ENCODE data around the gene SEPTIN2. TPM values are rescaled to one million over a fixed set of nuclear protein-coding genes. Genes with fewer than 3 reads are reported as not detected.
A peak's percentile ranks its signal among the peaks of the same experiment; 100 is the strongest.
"Not testable (repeated sequence)": the region's sequence is repeated elsewhere in the genome, so short reads cannot be mapped to it uniquely, and the experiment has no call there.

The SEPTIN2 gene
- total RNA-seq, 1 donor from 2014 or later: 366 TPM

DNA sequence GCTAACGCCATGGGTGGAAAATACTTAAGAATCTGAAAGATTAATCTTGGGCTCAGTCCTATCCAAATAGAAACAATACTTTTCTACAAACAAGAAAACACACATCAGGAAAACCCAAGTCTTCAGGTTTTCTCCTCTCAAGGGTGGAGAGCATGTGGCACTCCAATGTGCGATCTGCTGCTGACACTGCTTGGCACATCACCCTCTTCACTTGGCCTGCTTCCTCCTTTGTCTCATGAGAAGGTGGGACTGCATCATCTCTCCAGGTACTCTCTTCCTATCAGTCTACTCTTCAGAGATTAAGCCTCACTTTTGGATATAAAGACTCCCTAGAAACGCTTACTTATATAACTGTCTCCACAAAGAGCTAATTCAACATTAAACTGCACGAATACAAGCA is 26.7 kb upstream of the SEPTIN2 start:
- DNase-seq (ENCODE audit: low read depth): no peak

GRCh38 chr2:241289597-241289996 is 26.1 kb upstream of the SEPTIN2 start:
- no peak overlapping the region for H3K4me3 ChIP-seq (ENCODE audit: low read depth, low read length)
- DNase-seq (ENCODE audit: low read depth): no peak
- TF ChIP-seq, protein P1, sequence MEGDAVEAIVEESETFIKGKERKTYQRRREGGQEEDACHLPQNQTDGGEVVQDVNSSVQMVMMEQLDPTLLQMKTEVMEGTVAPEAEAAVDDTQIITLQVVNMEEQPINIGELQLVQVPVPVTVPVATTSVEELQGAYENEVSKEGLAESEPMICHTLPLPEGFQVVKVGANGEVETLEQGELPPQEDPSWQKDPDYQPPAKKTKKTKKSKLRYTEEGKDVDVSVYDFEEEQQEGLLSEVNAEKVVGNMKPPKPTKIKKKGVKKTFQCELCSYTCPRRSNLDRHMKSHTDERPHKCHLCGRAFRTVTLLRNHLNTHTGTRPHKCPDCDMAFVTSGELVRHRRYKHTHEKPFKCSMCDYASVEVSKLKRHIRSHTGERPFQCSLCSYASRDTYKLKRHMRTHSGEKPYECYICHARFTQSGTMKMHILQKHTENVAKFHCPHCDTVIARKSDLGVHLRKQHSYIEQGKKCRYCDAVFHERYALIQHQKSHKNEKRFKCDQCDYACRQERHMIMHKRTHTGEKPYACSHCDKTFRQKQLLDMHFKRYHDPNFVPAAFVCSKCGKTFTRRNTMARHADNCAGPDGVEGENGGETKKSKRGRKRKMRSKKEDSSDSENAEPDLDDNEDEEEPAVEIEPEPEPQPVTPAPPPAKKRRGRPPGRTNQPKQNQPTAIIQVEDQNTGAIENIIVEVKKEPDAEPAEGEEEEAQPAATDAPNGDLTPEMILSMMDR (conservative IDR thresholded peaks at IDR 0.05; ENCODE audit: low read depth, low read length): peak; percentile 28

More for the DNA sequence above, 26.7 kb upstream of the SEPTIN2 start:
- H3K4me3 ChIP-seq (ENCODE audit: low read depth, low read length): no peak overlapping the region
- TF ChIP-seq, protein P1 (conservative IDR thresholded peaks at IDR 0.05; ENCODE audit: low read depth, low read length): no peak

GRCh38 chr2:241291153-241291552 is 24.6 kb upstream of the SEPTIN2 start:
- H3K4me3 ChIP-seq (ENCODE audit: low read depth, low read length): no peak overlapping the region
- no peak for DNase-seq (ENCODE audit: low read depth)
- TF ChIP-seq, protein P1 (conservative IDR thresholded peaks at IDR 0.05; ENCODE audit: low read depth, low read length): no peak

GRCh38 chr2:241291977-241292376 is 23.7 kb upstream of the SEPTIN2 start:
- no peak for DNase-seq (ENCODE audit: low read depth)
- TF ChIP-seq, protein P1 (conservative IDR thresholded peaks at IDR 0.05; ENCODE audit: low read depth, low read length): no peak
- H3K4me3 ChIP-seq (ENCODE audit: low read depth, low read length): no peak overlapping the region

- not testable (repeated sequence) for DNase-seq (ENCODE audit: low read depth); H3K4me3 ChIP-seq (ENCODE audit: low read depth, low read length)
Measured at GRCh38 chr2:241293378-241293797, 22.3 kb upstream of the SEPTIN2 start.

GRCh38 chr2:241295326-241296095 is 20.2 kb upstream of the SEPTIN2 start:
- TF ChIP-seq, protein P1 (conservative IDR thresholded peaks at IDR 0.05; ENCODE audit: low read depth, low read length): no peak
- no peak overlapping the region for H3K4me3 ChIP-seq (ENCODE audit: low read depth, low read length)
- DNase-seq (ENCODE audit: low read depth): no peak

DNA sequence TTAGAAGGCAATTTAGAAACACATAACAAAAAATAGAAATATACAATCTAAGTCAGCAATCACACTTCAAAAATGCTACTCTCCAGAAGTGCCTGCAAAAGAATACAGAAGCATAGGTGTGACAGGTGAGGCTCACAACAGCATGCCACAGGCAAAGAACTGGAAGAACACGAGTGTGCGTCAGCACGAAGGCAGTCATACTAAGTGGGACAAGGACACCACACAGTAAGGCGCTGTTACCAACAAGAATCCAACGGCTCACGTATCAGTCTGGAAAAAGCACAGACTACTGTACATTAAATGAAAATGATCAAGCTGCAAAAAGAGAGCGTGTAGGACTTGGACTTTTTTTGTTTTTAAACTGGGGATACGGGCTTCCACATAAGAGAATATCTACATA is 19.0 kb upstream of the SEPTIN2 start:
- no peak overlapping the region for H3K4me3 ChIP-seq (ENCODE audit: low read depth, low read length)
- DNase-seq (ENCODE audit: low read depth): no peak
- TF ChIP-seq, protein P1 (conservative IDR thresholded peaks at IDR 0.05; ENCODE audit: low read depth, low read length): no peak

All from epithelial cell of proximal tubule (primary cell).